Muscle of arm (tissue), 12 donors: Measurements from ENCODE around the gene PBX4. TPM values are rescaled to one million over a fixed set of nuclear protein-coding genes. Genes with fewer than 3 reads are reported as not detected.
"Not testable (repeated sequence)": the region's sequence is repeated elsewhere in the genome, so short reads cannot be mapped to it uniquely, and the experiment has no call there.

Experiments
- DNase-seq: peaks from one replicate; pipeline ENCODE4 v3.0.0-alpha.2; 2013
- polyA plus RNA-seq, 12 donors: library from polyadenylated mRNA; unstranded; fragments of 120-200 nt; gene quantifications; one replicate each; pipeline ENCODE4 v1.2.1, GENCODE V29; 2013; ENCODE audit not compliant: insufficient read length in 12 of 12

Gene PBX4
- polyA plus RNA-seq, 12 donors = 0.76 to 6.3 (median 1.8) TPM; not detected in 2

- DNase-seq = no peak
Measured at GRCh38 chr19:19627621-19628500, 9.4 kb upstream of the PBX4 start, which contains the start of gene LPAR2. Gene LPAR2, minus strand, starts transcription at chr19:19628220. Its CDS starts 945 bp downstream, at chr19:19627275.

GRCh38 chr19:19626516-19627472 lies 8.3 kb upstream of the PBX4 start:
- no peak for DNase-seq

DNA sequence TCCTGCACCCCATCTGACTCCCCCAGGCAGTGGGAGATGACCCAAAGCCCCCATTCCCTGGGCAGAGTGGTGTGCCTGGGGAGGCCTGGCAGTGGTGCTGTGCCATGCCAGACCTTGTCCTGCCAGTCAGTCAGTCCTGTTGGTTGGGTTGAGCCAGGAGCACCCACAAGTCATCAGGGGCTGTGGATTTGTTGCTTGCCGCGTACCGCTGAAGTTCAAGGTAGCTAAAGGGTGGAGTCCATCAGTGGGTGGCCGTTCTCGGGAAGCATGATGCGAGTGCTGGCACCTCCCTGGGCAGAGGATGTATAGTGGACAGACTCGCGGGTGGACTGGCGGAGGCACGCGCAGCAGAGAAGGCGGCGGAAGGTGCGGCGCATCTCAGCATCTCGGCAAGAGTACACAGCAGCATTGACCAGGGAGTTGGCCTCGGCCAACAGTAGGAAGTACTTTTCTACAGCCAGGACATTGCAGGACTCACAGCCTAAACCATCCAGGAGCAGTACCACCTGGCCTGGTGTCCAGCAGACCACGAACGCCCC lies 5.6 kb upstream of the PBX4 start:
- DNase-seq = no peak

DNA sequence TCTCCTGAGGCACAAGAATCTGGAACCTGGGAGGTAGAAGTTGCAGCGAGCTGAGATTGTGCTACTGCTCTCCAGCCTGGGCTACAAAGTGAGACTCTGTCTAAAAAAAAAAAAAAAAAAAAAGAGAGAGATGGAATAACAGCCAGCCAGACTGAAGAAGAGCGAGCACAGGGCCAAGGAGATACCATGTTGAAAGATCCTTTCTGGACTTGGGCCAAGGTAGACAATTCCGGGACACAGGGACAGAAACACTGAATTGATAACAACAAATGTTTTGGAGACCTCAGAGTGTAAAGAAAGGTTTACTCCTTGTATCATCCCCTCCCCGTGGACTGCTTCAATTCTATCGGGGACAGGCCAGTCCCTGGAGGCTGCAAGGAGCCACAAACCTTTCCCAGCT lies 4.9 kb upstream of the PBX4 start:
- DNase-seq = no peak

DNA sequence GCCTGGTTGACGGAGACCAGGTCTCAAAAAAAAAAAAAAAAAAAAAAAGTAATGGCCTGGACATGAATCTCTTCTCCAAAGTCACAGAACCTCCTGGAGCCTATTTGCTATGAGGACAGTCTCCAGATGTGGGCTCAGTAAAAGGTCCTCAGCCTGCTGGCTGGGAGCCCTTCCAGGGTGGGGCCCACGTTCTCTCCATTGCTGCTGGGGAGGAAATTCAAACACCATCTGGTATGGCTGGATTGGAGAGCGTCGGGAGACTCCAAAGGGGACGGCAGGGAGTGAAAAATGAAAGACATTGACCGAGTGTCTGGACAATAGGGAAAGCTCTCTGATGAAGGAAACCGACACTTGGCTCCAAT lies 1.3 kb upstream of the PBX4 start:
- no peak for DNase-seq

DNA sequence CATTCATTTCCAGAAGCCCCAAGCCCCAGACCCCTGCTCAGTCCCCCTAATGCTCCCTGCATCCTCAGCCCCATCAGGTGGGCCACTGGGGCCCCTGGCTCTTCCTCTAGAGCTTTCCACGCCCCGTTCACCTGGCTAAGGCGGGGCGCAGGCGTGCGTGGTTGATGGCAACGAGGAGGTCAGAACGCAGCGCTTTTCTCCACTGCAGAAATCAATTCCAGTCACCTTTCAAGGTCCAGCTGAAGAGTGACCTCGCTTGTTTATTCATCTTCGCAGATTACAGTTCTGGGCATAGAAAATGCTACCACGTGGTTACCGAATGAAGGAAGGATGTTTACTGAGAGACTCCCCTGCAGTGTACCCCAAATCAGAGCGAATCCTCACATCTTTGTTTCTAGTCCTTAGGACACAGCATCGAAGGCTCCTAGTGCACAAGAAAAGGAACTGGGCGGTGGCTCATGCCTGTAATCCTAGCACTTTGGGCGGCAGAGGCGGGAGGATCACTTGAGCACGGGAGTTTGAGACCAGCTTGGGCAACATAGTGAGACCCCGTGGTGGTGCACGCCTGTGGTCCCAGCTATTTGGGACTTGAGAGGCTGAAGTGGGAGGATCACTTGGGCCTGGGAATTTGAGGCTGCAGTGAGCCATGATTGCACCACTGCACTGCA lies 828 bp upstream of the PBX4 start:
- DNase-seq = no peak

GRCh38 chr19:19615086-19615485 lies 3.4 kb downstream of the PBX4 start:
- DNase-seq = no peak

GRCh38 chr19:19613506-19613905 lies 5.0 kb downstream of the PBX4 start:
- no peak for DNase-seq

GRCh38 chr19:19610376-19611202 lies 7.9 kb downstream of the PBX4 start:
- no peak for DNase-seq

- DNase-seq = not testable (repeated sequence)
Measured at GRCh38 chr19:19606686-19607085, 11.8 kb downstream of the PBX4 start.

DNA sequence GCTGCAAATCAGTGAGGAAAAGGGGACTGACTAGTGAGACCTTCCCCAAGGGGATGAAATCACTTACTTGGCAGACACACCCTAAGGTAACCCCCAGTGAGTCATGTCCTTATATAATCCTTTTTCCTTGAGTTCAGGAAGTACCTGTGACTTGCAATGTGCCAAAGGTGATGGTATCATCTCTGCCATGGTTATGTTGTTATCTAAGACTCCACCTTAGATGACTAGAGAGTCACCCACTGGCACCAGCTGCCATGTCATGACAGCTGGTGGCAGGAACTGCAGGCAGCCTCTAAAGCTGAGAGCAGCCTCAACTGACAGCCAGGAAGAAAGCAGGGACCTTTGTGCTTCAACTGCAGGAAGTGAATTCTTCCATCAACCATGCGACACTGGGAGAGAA lies 12.5 kb downstream of the PBX4 start:
- no peak for DNase-seq

DNA sequence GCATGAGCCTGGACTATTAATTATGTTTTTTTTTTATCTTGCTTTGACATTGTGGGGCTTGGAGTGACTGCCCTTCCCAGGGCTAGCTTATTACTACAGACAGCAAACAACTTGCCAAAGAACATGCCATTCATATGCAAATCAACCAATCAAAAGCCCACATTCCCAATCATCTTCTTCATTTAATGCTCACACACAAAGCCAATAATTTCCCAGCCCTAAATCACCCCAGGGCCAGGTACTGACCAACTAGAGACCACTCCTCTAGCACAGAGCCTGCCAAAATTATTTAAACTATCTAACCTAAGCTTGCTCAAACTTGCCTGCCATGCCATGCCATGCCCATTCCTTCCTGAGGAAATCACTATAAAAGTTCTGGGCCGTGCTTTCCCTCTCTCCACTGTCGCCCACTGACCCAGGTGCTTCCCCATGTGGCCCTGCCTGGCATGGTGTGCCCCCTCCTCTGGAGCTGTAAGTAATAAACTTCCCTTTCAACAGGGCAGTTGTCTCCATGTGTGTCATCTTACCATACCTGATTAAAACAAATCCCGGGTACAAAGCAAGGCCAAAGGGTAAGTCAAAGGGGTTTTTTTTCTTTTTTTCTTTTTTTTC lies 15.7 kb downstream of the PBX4 start:
- DNase-seq = no peak

GRCh38 chr19:19602136-19602712 lies 16.3 kb downstream of the PBX4 start:
- no peak for DNase-seq

GRCh38 chr19:19600793-19601330 lies 17.6 kb downstream of the PBX4 start:
- DNase-seq = no peak

GRCh38 chr19:19598728-19599451 lies 19.6 kb downstream of the PBX4 start:
- not testable (repeated sequence) for DNase-seq

DNA sequence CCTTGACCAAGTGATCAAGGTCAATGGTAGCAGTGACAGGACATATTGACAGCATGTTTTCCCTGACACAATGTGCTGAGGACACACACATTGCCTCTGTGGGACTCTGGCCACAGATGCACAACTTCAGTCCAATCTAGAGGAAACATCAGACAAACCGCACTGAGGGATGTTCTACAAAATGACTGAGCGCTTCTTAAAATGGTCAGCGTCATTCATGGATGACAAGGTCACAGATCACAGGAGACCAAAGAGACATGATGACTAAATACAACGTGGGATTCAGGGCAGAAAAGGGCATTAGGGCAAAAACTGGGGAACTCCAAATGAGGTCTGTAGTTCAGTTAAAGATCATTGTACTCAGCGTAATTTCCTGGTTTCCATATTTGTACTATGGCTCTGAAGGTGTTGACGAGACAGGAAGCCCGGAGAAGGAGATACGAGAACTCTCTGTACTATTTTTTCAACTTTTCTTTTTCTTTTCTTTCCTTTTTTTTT lies 20.6 kb downstream of the PBX4 start:
- no peak for DNase-seq

DNA sequence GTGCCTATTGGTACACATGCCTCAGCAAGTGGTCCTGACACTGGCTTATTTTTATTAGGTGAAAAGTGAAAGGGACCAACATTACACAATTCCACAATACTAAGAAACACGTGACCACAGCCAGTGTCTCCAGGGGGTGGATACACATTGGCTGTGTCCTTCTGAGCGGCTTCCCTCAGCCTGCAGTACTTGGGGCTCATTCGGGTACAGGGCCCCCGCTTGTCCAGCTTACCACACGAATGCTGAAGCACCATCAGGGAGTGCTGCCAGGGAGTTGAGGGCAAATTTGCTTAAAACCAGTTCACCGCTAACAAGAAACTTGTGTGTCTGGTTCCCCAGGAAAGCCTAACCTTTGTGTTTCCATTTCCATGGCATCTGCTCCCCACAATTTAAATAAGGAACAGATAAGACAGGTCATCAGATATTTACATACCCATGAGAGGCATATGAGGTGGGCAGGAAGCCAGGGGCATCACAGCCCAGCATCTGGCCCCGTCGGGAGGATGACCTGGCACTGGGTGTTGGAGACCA lies 23.3 kb downstream of the PBX4 start:
- no peak for DNase-seq

GRCh38 chr19:19594381-19594780 lies 24.1 kb downstream of the PBX4 start:
- no peak for DNase-seq

- DNase-seq = no peak
Measured at GRCh38 chr19:19592690-19593089, 25.8 kb downstream of the PBX4 start.
